ENCODE results near the gene YIF1B. TPM values are rescaled to one million over a fixed set of nuclear protein-coding genes. Genes with fewer than 3 reads are reported as not detected.
A peak's percentile ranks its signal among the peaks of the same experiment; 100 is the strongest.

Gene YIF1B
- total and polyA plus RNA-seq, 9 of the 15 experiments (the other 6 are each of a cell fraction or from before 2014, with no cell fraction given), result 8.5 to 586 (median 323) TPM

DNA sequence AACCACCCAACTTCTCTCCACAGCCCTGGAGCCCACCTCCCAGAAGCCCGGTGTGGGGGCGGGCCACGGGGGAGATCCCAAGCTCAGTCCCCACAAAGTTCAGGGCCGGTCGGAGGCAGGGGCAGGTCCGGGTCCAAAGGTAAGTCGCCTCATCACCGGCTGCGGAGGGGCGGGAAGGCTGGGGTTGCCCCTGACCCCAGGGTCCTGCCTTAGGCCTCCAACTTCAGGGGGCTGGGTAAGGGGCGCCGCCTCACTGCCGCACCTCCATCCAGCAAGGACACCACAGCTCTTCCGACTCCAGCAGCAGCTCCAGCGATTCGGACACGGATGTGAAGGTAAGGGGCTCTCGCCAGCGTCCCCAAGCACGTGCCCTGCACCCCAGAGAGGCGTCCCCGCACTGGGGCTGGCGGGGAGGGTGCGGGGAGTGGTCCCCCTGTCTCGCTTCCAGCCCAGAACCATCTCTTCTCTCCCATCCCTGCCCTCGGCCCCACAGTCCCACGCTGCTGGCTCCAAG is 11.3 kb downstream of the YIF1B start:
- Histone ChIP-seq H3K79me2 (ENCODE audit: control insufficient read depth, insufficient read depth, low read length) (peaks cover 9% of the 10 kb centered on the region; the same call in 2 of the 3 replicates), H3K4me3 (no peak overlapping the region), H3K4me2 (ENCODE audit: insufficient read depth, low read length) (peak overlapping the region; percentile 20; the same call in 1 of the 2 replicates), H3K9ac (ENCODE audit: insufficient read depth in 1 of 2, low read depth in 2 of 2, low read length in 2 of 2) (peak overlapping the region in 1 of 2 experiments; percentile 59; a peak in 2 of 4 replicates), H3K9me3 (replicated peaks; ENCODE audit: control insufficient read depth, insufficient read depth, low read depth, low read length) (no peaks in the 10 kb centered on the region), H4K20me1 (replicated peaks; ENCODE audit: control insufficient read depth, insufficient read depth, low read length) (no peaks in the 10 kb centered on the region), H3K27me3 (ENCODE audit: control insufficient read depth in 2 of 2, insufficient read depth in 2 of 2, low read length in 2 of 2) (no peaks in the 10 kb centered on the region), H3K9me1 (ENCODE audit: control insufficient read depth, insufficient read depth, low read length) (no peaks in the 10 kb centered on the region), H2AFZ (ENCODE audit: low read depth, low read length) (no peak overlapping the region), H3K36me3 (ENCODE audit: control insufficient read depth, insufficient read depth, low read length) (peaks cover 56% of the 10 kb centered on the region; the same call in 2 of the 3 replicates), H3K27ac (ENCODE audit: extremely low read depth, low read depth, low read length) (no peak overlapping the region), H3K4me1 (replicated peaks in 1 of 2; ENCODE audit: control insufficient read depth in 2 of 2, insufficient read depth in 2 of 2, low read length in 2 of 2) (peaks cover 22 to 64% of the 10 kb centered on the region in 2 experiments)
- intact Hi-C loops (cut with micrococcal nuclease), result no loop called here
- CTCF ChIA-PET (ENCODE audit: low intra/inter-chr PET ratio), result no interaction called here
- no TSS peak for BruUV-seq (replicated peaks)
- POLR2A ChIA-PET, result interaction anchor here (0.9 to 1.8 kb wide), 2 partner anchors 9 to 36 kb away, joined by 3 to 12 read pairs; no protein-coding TSS in a partner anchor
- in situ Hi-C loops (cut with MboI), result no loop called here
- WGBS (ENCODE audit: insufficient coverage, low coverage, missing lambda C conversion rate), result 73% methylated on average over 17 of the region's 27 CpGs
- DNase-seq (ENCODE audit: extremely low read depth in 1 of 4, low spot score in 3 of 4) (no peak), FAIRE-seq (no peak), ATAC-seq (peak; percentile 12)
- TF ChIP-seq RFX7 (CRISPR knock-in tag; IDR thresholded peaks at IDR 0.05), result no peak
- TF ChIP-seq, protein P1, sequence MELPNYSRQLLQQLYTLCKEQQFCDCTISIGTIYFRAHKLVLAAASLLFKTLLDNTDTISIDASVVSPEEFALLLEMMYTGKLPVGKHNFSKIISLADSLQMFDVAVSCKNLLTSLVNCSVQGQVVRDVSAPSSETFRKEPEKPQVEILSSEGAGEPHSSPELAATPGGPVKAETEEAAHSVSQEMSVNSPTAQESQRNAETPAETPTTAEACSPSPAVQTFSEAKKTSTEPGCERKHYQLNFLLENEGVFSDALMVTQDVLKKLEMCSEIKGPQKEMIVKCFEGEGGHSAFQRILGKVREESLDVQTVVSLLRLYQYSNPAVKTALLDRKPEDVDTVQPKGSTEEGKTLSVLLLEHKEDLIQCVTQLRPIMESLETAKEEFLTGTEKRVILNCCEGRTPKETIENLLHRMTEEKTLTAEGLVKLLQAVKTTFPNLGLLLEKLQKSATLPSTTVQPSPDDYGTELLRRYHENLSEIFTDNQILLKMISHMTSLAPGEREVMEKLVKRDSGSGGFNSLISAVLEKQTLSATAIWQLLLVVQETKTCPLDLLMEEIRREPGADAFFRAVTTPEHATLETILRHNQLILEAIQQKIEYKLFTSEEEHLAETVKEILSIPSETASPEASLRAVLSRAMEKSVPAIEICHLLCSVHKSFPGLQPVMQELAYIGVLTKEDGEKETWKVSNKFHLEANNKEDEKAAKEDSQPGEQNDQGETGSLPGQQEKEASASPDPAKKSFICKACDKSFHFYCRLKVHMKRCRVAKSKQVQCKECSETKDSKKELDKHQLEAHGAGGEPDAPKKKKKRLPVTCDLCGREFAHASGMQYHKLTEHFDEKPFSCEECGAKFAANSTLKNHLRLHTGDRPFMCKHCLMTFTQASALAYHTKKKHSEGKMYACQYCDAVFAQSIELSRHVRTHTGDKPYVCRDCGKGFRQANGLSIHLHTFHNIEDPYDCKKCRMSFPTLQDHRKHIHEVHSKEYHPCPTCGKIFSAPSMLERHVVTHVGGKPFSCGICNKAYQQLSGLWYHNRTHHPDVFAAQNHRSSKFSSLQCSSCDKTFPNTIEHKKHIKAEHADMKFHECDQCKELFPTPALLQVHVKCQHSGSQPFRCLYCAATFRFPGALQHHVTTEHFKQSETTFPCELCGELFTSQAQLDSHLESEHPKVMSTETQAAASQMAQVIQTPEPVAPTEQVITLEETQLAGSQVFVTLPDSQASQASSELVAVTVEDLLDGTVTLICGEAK (IDR thresholded peaks at IDR 0.05), result no peak
- TF ChIP-seq, protein P1 (CRISPR knock-in tag; IDR thresholded peaks at IDR 0.05), result no peak
- no peak for TF ChIP-seq MCM7 (IDR thresholded peaks at IDR 0.05)
- TF ChIP-seq, protein P2, sequence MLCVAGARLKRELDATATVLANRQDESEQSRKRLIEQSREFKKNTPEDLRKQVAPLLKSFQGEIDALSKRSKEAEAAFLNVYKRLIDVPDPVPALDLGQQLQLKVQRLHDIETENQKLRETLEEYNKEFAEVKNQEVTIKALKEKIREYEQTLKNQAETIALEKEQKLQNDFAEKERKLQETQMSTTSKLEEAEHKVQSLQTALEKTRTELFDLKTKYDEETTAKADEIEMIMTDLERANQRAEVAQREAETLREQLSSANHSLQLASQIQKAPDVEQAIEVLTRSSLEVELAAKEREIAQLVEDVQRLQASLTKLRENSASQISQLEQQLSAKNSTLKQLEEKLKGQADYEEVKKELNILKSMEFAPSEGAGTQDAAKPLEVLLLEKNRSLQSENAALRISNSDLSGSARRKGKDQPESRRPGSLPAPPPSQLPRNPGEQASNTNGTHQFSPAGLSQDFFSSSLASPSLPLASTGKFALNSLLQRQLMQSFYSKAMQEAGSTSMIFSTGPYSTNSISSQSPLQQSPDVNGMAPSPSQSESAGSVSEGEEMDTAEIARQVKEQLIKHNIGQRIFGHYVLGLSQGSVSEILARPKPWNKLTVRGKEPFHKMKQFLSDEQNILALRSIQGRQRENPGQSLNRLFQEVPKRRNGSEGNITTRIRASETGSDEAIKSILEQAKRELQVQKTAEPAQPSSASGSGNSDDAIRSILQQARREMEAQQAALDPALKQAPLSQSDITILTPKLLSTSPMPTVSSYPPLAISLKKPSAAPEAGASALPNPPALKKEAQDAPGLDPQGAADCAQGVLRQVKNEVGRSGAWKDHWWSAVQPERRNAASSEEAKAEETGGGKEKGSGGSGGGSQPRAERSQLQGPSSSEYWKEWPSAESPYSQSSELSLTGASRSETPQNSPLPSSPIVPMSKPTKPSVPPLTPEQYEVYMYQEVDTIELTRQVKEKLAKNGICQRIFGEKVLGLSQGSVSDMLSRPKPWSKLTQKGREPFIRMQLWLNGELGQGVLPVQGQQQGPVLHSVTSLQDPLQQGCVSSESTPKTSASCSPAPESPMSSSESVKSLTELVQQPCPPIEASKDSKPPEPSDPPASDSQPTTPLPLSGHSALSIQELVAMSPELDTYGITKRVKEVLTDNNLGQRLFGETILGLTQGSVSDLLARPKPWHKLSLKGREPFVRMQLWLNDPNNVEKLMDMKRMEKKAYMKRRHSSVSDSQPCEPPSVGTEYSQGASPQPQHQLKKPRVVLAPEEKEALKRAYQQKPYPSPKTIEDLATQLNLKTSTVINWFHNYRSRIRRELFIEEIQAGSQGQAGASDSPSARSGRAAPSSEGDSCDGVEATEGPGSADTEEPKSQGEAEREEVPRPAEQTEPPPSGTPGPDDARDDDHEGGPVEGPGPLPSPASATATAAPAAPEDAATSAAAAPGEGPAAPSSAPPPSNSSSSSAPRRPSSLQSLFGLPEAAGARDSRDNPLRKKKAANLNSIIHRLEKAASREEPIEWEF (CRISPR knock-in tag; IDR thresholded peaks at IDR 0.05), result no peak

Data from K562 (cell line).